Type B pancreatic cell (in vitro differentiated cells): ENCODE results near the gene SLC27A6. TPM values are rescaled to one million over a fixed set of nuclear protein-coding genes. Genes with fewer than 3 reads are reported as not detected.

Experiments
- DNase-seq: peaks from one replicate; pipeline ENCODE4 v3.0.0; 2021; ENCODE audit warnings: mixed read lengths; ENCODE audit not compliant: unreplicated experiment; ENCODE audit errors: extremely low spot score
- H3K27ac Mint-ChIP-seq: 2 replicates; pipeline ENCODE4 v1.8.0; 2021; ENCODE audit warnings: mild to moderate bottlenecking, mixed read lengths
- H3K27me3 Mint-ChIP-seq: 2 replicates; pipeline ENCODE4 v1.8.0; 2021; ENCODE audit warnings: mixed read lengths
- H3K36me3 Mint-ChIP-seq: 2 replicates; pipeline ENCODE4 v1.8.0; 2021; ENCODE audit warnings: mixed read lengths
- H3K4me1 Mint-ChIP-seq: one replicate; pipeline ENCODE4 v1.8.0; 2021; ENCODE audit warnings: mixed read lengths; ENCODE audit not compliant: unreplicated experiment
- H3K4me3 Mint-ChIP-seq: 2 replicates; pipeline ENCODE4 v1.8.0; 2021; ENCODE audit warnings: mild to moderate bottlenecking, mixed read lengths
- H3K9me3 Mint-ChIP-seq: 2 replicates; pipeline ENCODE4 v1.8.0; 2021; ENCODE audit warnings: mixed read lengths
- CTCF ChIP-seq: fragments of 200-600 bp; sonication (generic); conservative IDR thresholded peaks from 2 replicates; pipeline ENCODE4 v1.5.0; 2021; ENCODE audit warnings: antibody characterized with exemption, mild to moderate bottlenecking
- total RNA-seq: library from RNA; stranded (reverse); gene quantifications from 2 replicates; pipeline ENCODE4 v1.2.1, GENCODE V29; 2021; ENCODE audit warnings: low replicate concordance

SLC27A6 gene
- total RNA-seq, 1 donor from 2014 or later = 3.4 TPM

- H3K9me3 Mint-ChIP-seq = no peaks in the 10 kb centered on the region
- TF ChIP-seq CTCF = no peak
- DNase-seq = no peak
- H3K4me3 Mint-ChIP-seq = no peak overlapping the region
- H3K27me3 Mint-ChIP-seq = no peaks in the 10 kb centered on the region
- no peaks in the 10 kb centered on the region for H3K36me3 Mint-ChIP-seq
- H3K27ac Mint-ChIP-seq = no peak overlapping the region
- peaks cover 4% of the 10 kb centered on the region for H3K4me1 Mint-ChIP-seq
These were observed 37.9 kb downstream of the SLC27A6 start for GRCh38 chr5:129003232-129003631.

GRCh38 chr5:129014185-129014584, 48.9 kb downstream of the SLC27A6 start:
- Mint-ChIP-seq H3K36me3 (no peaks in the 10 kb centered on the region), H3K4me1 (no peaks in the 10 kb centered on the region), H3K27me3 (no peaks in the 10 kb centered on the region), H3K4me3 (no peak overlapping the region), H3K9me3 (no peaks in the 10 kb centered on the region), H3K27ac (no peak overlapping the region)
- TF ChIP-seq CTCF = no peak
- no peak for DNase-seq

GRCh38 chr5:129018837-129019236, 53.5 kb downstream of the SLC27A6 start:
- Mint-ChIP-seq H3K4me3 (no peak overlapping the region), H3K36me3 (no peaks in the 10 kb centered on the region), H3K27ac (no peak overlapping the region), H3K4me1 (no peaks in the 10 kb centered on the region), H3K9me3 (no peaks in the 10 kb centered on the region), H3K27me3 (no peaks in the 10 kb centered on the region)
- no peak for TF ChIP-seq CTCF
- DNase-seq = no peak

GRCh38 chr5:129019401-129019908, 54.2 kb downstream of the SLC27A6 start:
- Mint-ChIP-seq H3K27me3 (no peaks in the 10 kb centered on the region), H3K4me1 (no peaks in the 10 kb centered on the region), H3K27ac (no peak overlapping the region), H3K4me3 (no peak overlapping the region), H3K36me3 (no peaks in the 10 kb centered on the region), H3K9me3 (no peaks in the 10 kb centered on the region)
- no peak for DNase-seq
- TF ChIP-seq CTCF = no peak

- no peak for TF ChIP-seq CTCF
- Mint-ChIP-seq H3K9me3 (no peaks in the 10 kb centered on the region), H3K27ac (no peak overlapping the region), H3K36me3 (no peaks in the 10 kb centered on the region), H3K27me3 (no peaks in the 10 kb centered on the region), H3K4me1 (no peaks in the 10 kb centered on the region), H3K4me3 (no peak overlapping the region)
- no peak for DNase-seq
These were observed 55.4 kb downstream of the SLC27A6 start for GRCh38 chr5:129020683-129021082.

GRCh38 chr5:129021744-129022143, 56.5 kb downstream of the SLC27A6 start:
- no peak overlapping the region for H3K4me3 Mint-ChIP-seq
- H3K36me3 Mint-ChIP-seq = no peaks in the 10 kb centered on the region
- H3K27ac Mint-ChIP-seq = no peak overlapping the region
- no peaks in the 10 kb centered on the region for H3K27me3 Mint-ChIP-seq
- no peak for TF ChIP-seq CTCF
- no peak for DNase-seq
- H3K4me1 Mint-ChIP-seq = no peaks in the 10 kb centered on the region
- H3K9me3 Mint-ChIP-seq = no peaks in the 10 kb centered on the region
